Mucosa of rectum (tissue), 2 donors: ENCODE measurements around the gene MEGF10.

Experiments
- H3K27ac ChIP-seq, 2 donors: one replicate each; pipeline ENCODE4 v1.7.0; 2013; ENCODE audit warnings: inconsistent platforms in 2 of 2, low read depth in 2 of 2, low read length in 2 of 2
- H3K27me3 ChIP-seq, 2 donors: one replicate each; pipeline ENCODE4 v1.7.0; 2013; ENCODE audit warnings: low read length in 2 of 2; ENCODE audit not compliant: control insufficient read depth in 2 of 2, insufficient read depth in 2 of 2
- H3K36me3 ChIP-seq, 2 donors: one replicate each; pipeline ENCODE4 v1.7.0; 2013; ENCODE audit warnings: low read length in 2 of 2; ENCODE audit not compliant: control insufficient read depth in 2 of 2, insufficient read depth in 2 of 2
- H3K4me1 ChIP-seq, 2 donors: one replicate each; pipeline ENCODE4 v1.7.0; 2013; ENCODE audit warnings: low read length in 2 of 2, mild to moderate bottlenecking in 1 of 2; ENCODE audit not compliant: control insufficient read depth in 2 of 2, insufficient read depth in 2 of 2
- H3K4me3 ChIP-seq, 2 donors: one replicate each; pipeline ENCODE4 v1.7.0; 2013; ENCODE audit warnings: low read length in 2 of 2
- H3K9ac ChIP-seq, 2 donors: one replicate each; pipeline ENCODE4 v1.7.0; 2013; ENCODE audit warnings: low read length in 2 of 2, low read depth in 1 of 2, mild to moderate bottlenecking in 1 of 2
- H3K9me3 ChIP-seq, 2 donors: one replicate each; pipeline ENCODE4 v1.7.0; 2013; ENCODE audit warnings: low read length in 2 of 2; ENCODE audit not compliant: control insufficient read depth in 2 of 2
- donor health status: healthy.
- donor health status: Normal muscosa, but diverticular disease.

Gene MEGF10

GRCh38 chr5:127428748-127429147, 138.2 kb downstream of the MEGF10 start:
- no peak overlapping the region for H3K9ac ChIP-seq
- no peaks in the 10 kb centered on the region for H3K36me3 ChIP-seq
- no peak overlapping the region for H3K27ac ChIP-seq
- H3K27me3 ChIP-seq: no peaks in the 10 kb centered on the region
- H3K4me1 ChIP-seq: no peaks in the 10 kb centered on the region
- H3K4me3 ChIP-seq: no peak overlapping the region
- no peaks in the 10 kb centered on the region for H3K9me3 ChIP-seq

DNA sequence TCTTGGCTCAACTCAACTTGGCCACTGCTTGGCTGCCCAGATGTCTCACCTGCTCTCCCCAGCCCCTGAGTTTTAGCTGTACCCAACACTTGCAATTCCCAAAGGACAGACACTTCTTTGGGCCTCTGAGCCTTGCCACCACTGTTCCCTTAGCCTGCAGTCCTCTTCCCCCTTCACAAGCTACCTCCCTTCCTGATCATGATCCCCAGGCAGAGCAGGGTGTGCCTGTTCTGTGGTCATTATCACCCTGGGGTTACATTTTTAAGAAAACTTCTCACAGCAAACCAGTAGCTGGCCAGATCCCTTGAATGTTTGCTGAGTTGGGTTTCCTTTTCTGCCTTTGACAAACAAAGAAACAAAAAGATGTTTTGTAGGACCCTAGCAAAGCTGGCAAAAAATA, 139.3 kb downstream of the MEGF10 start:
- H3K27ac ChIP-seq: no peak overlapping the region

DNA sequence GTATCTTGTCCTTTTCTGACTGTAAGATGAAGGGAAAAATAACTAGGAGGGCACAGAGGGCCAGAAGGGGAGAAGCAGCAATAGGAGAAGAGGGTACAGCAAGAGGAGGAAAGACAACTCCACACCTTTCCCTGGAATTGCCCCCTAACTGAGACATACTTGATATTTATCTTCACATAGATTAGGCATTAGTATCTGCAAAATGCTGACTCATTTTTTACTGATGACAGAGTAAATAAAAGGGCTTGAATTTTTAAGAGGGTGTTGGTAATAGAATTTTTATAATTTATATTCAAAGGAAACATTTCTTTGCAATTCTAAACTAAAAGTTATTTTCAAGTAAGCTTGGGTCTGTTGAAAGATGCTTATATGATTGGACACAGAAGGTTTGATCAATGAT, 140.0 kb downstream of the MEGF10 start:
- H3K27ac ChIP-seq: no peak overlapping the region
- H3K9me3 ChIP-seq: no peaks in the 10 kb centered on the region
- no peaks in the 10 kb centered on the region for H3K36me3 ChIP-seq
- no peaks in the 10 kb centered on the region for H3K4me1 ChIP-seq
- H3K4me3 ChIP-seq: no peak overlapping the region
- no peak overlapping the region for H3K9ac ChIP-seq
- H3K27me3 ChIP-seq: no peaks in the 10 kb centered on the region

More for the DNA sequence above, 139.3 kb downstream of the MEGF10 start:
- Histone ChIP-seq H3K4me1 (no peaks in the 10 kb centered on the region), H3K36me3 (no peaks in the 10 kb centered on the region), H3K27me3 (no peaks in the 10 kb centered on the region), H3K4me3 (no peak overlapping the region), H3K9me3 (no peaks in the 10 kb centered on the region), H3K9ac (no peak overlapping the region)

DNA sequence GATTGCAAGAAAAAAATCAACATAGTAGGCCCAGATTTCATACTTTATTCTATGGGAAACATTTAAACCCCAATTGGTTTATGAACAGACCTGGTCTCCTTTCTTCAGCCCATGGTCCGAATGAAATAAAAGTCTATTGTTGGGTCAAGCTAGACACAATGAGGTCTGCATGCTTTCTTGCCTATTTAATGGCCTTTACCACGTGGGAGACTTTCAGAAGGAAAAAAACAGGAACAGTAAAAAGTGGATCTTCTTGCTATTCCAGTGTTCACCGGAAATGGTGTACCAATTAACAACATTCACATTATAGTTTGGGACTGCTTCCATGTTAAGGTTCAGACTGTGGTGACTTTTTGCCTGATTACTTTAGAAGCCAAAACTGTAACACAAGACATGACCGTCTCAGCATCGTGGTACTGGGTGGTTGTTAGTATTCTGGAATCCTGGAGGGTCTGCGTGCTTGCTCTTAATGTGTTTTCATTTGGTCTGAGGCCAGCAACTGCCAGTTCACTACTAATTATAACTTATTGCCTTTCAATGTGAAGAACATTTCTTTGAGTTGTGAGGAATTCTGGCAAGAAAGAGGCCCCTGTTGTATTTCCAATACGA, 141.5 kb downstream of the MEGF10 start:
- no peak overlapping the region for H3K4me3 ChIP-seq
- no peak overlapping the region for H3K27ac ChIP-seq
- no peaks in the 10 kb centered on the region for H3K36me3 ChIP-seq
- no peaks in the 10 kb centered on the region for H3K4me1 ChIP-seq
- no peak overlapping the region for H3K9ac ChIP-seq
- no peaks in the 10 kb centered on the region for H3K9me3 ChIP-seq
- H3K27me3 ChIP-seq: no peaks in the 10 kb centered on the region

DNA sequence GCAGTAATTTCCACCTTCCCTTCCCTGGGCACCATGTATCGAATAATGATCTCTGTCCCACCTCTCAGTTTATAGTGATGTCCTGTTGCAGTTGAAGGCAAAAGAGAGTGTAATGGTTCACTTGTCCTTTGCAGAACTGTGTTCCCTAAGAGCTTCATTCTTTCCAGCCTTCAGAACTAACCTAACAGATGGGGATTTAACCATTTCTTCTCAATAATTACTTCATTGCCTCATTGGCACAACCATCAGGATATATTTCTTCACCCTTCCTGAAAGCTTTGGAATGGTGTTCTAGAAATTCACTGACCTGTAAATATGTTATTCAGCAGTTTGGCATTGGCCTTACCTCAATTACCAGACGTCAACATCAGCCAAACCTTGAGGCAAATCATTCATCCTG, 142.9 kb downstream of the MEGF10 start:
- H3K27ac ChIP-seq: no peak overlapping the region
- no peaks in the 10 kb centered on the region for H3K4me1 ChIP-seq

GRCh38 chr5:127434588-127434987, 144.0 kb downstream of the MEGF10 start:
- H3K4me3 ChIP-seq: no peak overlapping the region
- no peaks in the 10 kb centered on the region for H3K4me1 ChIP-seq
- no peaks in the 10 kb centered on the region for H3K9me3 ChIP-seq
- no peaks in the 10 kb centered on the region for H3K36me3 ChIP-seq
- H3K27ac ChIP-seq: no peak overlapping the region
- no peaks in the 10 kb centered on the region for H3K27me3 ChIP-seq
- H3K9ac ChIP-seq: no peak overlapping the region

More for the DNA sequence above, 142.9 kb downstream of the MEGF10 start:
- Histone ChIP-seq H3K36me3 (no peaks in the 10 kb centered on the region), H3K9ac (no peak overlapping the region), H3K4me3 (no peak overlapping the region), H3K9me3 (no peaks in the 10 kb centered on the region), H3K27me3 (no peaks in the 10 kb centered on the region)

- H3K27me3 ChIP-seq: no peaks in the 10 kb centered on the region
- H3K4me1 ChIP-seq: no peaks in the 10 kb centered on the region
- no peaks in the 10 kb centered on the region for H3K9me3 ChIP-seq
- H3K27ac ChIP-seq: no peak overlapping the region
- H3K4me3 ChIP-seq: no peak overlapping the region
- H3K36me3 ChIP-seq: no peaks in the 10 kb centered on the region
- H3K9ac ChIP-seq: no peak overlapping the region
Measured at GRCh38 chr5:127435821-127436220, 145.2 kb downstream of the MEGF10 start.

DNA sequence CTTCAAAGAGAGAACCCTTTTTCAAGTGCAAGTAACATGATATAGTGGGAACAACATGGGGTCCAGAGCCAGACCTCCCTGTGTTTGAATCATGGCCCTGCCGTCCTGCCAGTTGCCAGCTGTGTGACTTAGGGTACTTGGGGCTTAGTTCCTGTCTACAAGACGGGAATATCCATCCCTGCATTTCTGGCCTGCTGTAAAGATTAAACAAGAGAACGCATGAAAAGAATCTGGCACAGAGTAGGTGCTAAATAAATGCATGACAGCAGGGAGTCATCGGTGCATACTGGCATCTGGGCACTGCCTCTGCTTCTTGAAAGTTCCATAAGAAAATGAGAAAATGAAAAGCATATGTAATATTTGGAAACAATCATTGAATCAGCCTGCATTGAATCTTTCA, 149.0 kb downstream of the MEGF10 start:
- Histone ChIP-seq H3K4me1 (no peaks in the 10 kb centered on the region), H3K4me3 (no peak overlapping the region), H3K27ac (no peak overlapping the region), H3K9ac (no peak overlapping the region), H3K9me3 (no peaks in the 10 kb centered on the region), H3K36me3 (no peaks in the 10 kb centered on the region), H3K27me3 (no peaks in the 10 kb centered on the region)

DNA sequence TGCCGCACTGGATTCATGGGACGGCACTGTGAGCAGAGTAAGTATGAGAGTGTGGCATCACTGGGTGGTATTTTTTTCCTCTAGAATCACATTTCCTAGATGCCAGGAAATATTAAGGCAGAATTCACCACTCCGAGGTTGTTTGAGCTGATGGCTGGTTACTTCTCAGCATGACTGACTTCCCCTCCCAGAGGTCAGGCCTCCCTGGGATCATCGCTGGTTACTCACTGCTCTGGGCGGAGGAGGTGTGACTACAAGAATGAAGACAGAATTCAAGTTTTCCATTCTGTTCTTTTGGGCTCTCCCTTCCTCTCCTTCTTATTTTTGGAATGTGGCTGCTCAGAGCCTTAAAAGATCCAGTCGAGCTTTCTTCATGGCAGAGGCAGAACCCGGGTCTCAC, 150.2 kb downstream of the MEGF10 start:
- no peak overlapping the region for H3K9ac ChIP-seq
- no peaks in the 10 kb centered on the region for H3K9me3 ChIP-seq
- no peak overlapping the region for H3K4me3 ChIP-seq
- no peak overlapping the region for H3K27ac ChIP-seq
- H3K4me1 ChIP-seq: no peaks in the 10 kb centered on the region
- H3K36me3 ChIP-seq: no peaks in the 10 kb centered on the region
- no peaks in the 10 kb centered on the region for H3K27me3 ChIP-seq

GRCh38 chr5:127441799-127442484, 151.3 kb downstream of the MEGF10 start:
- Histone ChIP-seq H3K27me3 (no peaks in the 10 kb centered on the region), H3K9me3 (no peaks in the 10 kb centered on the region), H3K36me3 (no peaks in the 10 kb centered on the region), H3K4me3 (no peak overlapping the region), H3K9ac (no peak overlapping the region), H3K4me1 (no peaks in the 10 kb centered on the region), H3K27ac (no peak overlapping the region)
